PC-9 (cell line): ENCODE data around the gene E2F1. TPM values are rescaled to one million over a fixed set of nuclear protein-coding genes. Genes with fewer than 3 reads are reported as not detected.
A peak's percentile ranks its signal among the peaks of the same experiment; 100 is the strongest.

Source experiments
- BruUV-seq: library from RNA; stranded (reverse); fragments of 400-500 nt; replicated peaks from 2 replicates; lab custom pipeline; 2021; lab: Mats Ljungman, UMichigan
- CTCF ChIA-PET: fragments of 300-600 bp; sonication (Branson Sonifier 250); formaldehyde crosslinking; loops from one replicate; lab custom pipeline; 2022; ENCODE audit warnings: antibody characterized with exemption; lab: Charles Lee
- POLR2A ChIA-PET: fragments of 300-600 bp; sonication (Branson Sonifier 250); formaldehyde crosslinking; loops from one replicate; lab custom pipeline; 2022; ENCODE audit warnings: antibody characterized with exemption; ENCODE audit not compliant: unreplicated experiment; lab: Charles Lee
- DNase-seq, 2 experiments: peaks; one replicate each; pipeline versions ENCODE4 v3.0.0 to v3.0.0-alpha.2; 2015 to 2022; ENCODE audit warnings: mixed read lengths in 1 of 2
- H2AFZ ChIP-seq: fragments of 200-600 bp; sonication (generic); 2 replicates; pipeline ENCODE4 v1.8.1; 2017; ENCODE audit warnings: antibody characterized with exemption
- H3F3A ChIP-seq: fragments of 200-600 bp; sonication (generic); 2 replicates; pipeline ENCODE4 v1.8.1; 2017; ENCODE audit warnings: antibody characterized with exemption, mild to moderate bottlenecking, low read depth; ENCODE audit not compliant: insufficient read depth
- H3K27ac ChIP-seq: fragments of 200-600 bp; sonication (generic); 2 replicates; pipeline ENCODE4 v1.6.1; 2016; ENCODE audit warnings: mixed run types
- H3K27me3 ChIP-seq: fragments of 200-600 bp; sonication (generic); 2 replicates; pipeline ENCODE4 v1.6.1; 2016; ENCODE audit warnings: low read depth, mixed run types; ENCODE audit not compliant: insufficient read depth
- H3K36me3 ChIP-seq: fragments of 200-600 bp; sonication (generic); 2 replicates; pipeline ENCODE4 v1.6.1; 2016; ENCODE audit warnings: low read depth, mixed run types
- H3K4me1 ChIP-seq: fragments of 200-600 bp; sonication (generic); replicated peaks from 2 replicates; pipeline ENCODE4 v1.6.1; 2016; ENCODE audit warnings: mixed run types; ENCODE audit not compliant: insufficient read depth
- H3K4me2 ChIP-seq: fragments of 200-600 bp; sonication (generic); 2 replicates; pipeline ENCODE4 v1.6.1; 2017; ENCODE audit warnings: mixed run types
- H3K4me3 ChIP-seq: fragments of 200-600 bp; sonication (generic); 2 replicates; pipeline ENCODE4 v1.6.1; 2016; ENCODE audit warnings: mixed run types
- H3K79me2 ChIP-seq: fragments of 200-600 bp; sonication (generic); 2 replicates; pipeline ENCODE4 v1.6.1; 2017; ENCODE audit warnings: low read depth, mixed run types
- H3K9me2 ChIP-seq: fragments of 200-600 bp; sonication (generic); 2 replicates; pipeline ENCODE4 v1.8.1; 2017; ENCODE audit warnings: mild to moderate bottlenecking; ENCODE audit not compliant: insufficient read depth
- H3K9me3 ChIP-seq: fragments of 200-600 bp; sonication (generic); 2 replicates; pipeline ENCODE4 v1.8.1; 2016; ENCODE audit warnings: low read depth; ENCODE audit not compliant: insufficient read depth
- H4K20me1 ChIP-seq: fragments of 200-600 bp; sonication (generic); 2 replicates; pipeline ENCODE4 v1.8.1; 2017; ENCODE audit not compliant: insufficient read depth
- EZH2 ChIP-seq: fragments of 200-600 bp; sonication (generic); IDR thresholded peaks from 2 replicates; pipeline ENCODE4 v1.8.0; 2017; ENCODE audit warnings: antibody characterized with exemption, low read depth
- intact Hi-C: fragments of 100-400 bp; cut with micrococcal nuclease; formaldehyde crosslinking; loops from one replicate; pipeline ENCODE4 v1.10.0; 2022; ENCODE audit not compliant: unreplicated experiment
- total RNA-seq: library from RNA; stranded (reverse); gene quantifications from 2 replicates; pipeline ENCODE4 v1.2.3, GENCODE V29; 2021
- TF ChIP-seq, protein P1 (sequence below): fragments of 200-600 bp; sonication (generic); conservative IDR thresholded peaks from 2 replicates; pipeline ENCODE4 v1.6.1; 2017; ENCODE audit warnings: mixed run types, antibody characterized with exemption, mild to moderate bottlenecking, moderate library complexity

E2F1 gene
- total RNA-seq, 1 experiment from 2014 or later = 31.5 TPM

DNA sequence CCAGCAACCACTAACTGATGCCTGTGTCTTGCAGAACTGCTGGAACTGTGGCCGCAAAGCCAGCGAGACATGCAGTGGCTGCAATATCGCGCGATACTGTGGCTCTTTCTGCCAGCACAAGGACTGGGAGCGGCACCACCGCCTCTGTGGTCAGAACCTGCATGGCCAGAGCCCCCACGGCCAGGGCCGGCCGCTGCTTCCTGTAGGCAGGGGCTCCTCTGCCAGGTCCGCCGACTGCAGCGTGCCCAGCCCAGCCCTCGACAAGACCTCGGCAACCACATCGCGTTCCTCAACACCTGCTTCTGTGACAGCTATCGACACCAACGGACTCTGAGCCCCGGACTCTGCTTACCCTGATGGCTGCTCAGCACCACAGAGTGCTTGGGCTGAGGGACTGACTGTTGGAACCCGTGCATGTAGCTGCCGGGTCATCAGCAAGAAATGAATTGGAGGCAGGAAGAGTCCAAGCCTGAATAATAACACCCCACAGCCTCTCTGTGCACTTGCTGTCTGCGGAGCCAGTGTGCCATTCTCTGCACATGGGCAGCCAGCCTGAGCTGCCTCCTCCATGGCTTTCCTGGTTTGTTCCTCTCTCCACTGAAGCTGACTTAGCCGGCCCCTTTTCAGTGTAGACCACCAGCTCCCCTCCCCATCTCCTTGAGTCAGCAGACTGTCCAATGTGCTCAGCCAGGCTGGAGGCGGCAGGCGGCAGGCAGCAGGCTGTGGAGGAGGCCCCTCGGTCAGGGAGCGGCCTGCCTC lies 41.7 kb downstream of the E2F1 start:
- Histone ChIP-seq H3K79me2 (no peaks in the 10 kb centered on the region), H3K36me3 (no peaks in the 10 kb centered on the region), H3F3A (no peaks in the 10 kb centered on the region; the same call in none of the 2 replicates), H3K27ac (no peak overlapping the region), H2AFZ (no peak overlapping the region), H3K9me3 (no peaks in the 10 kb centered on the region), H3K9me2 (no peaks in the 10 kb centered on the region), H3K27me3 (no peaks in the 10 kb centered on the region), H4K20me1 (no peaks in the 10 kb centered on the region), H3K4me3 (no peak overlapping the region), H3K4me1 (no peaks in the 10 kb centered on the region), H3K4me2 (no peak overlapping the region)
- ChIA-PET CTCF (no interaction called here), POLR2A (no interaction called here)
- DNase-seq = no peak
- no peak for TF ChIP-seq EZH2
- TF ChIP-seq, protein P1, sequence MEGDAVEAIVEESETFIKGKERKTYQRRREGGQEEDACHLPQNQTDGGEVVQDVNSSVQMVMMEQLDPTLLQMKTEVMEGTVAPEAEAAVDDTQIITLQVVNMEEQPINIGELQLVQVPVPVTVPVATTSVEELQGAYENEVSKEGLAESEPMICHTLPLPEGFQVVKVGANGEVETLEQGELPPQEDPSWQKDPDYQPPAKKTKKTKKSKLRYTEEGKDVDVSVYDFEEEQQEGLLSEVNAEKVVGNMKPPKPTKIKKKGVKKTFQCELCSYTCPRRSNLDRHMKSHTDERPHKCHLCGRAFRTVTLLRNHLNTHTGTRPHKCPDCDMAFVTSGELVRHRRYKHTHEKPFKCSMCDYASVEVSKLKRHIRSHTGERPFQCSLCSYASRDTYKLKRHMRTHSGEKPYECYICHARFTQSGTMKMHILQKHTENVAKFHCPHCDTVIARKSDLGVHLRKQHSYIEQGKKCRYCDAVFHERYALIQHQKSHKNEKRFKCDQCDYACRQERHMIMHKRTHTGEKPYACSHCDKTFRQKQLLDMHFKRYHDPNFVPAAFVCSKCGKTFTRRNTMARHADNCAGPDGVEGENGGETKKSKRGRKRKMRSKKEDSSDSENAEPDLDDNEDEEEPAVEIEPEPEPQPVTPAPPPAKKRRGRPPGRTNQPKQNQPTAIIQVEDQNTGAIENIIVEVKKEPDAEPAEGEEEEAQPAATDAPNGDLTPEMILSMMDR = no peak
- intact Hi-C loops = no loop called here
- no TSS peak for BruUV-seq

DNA sequence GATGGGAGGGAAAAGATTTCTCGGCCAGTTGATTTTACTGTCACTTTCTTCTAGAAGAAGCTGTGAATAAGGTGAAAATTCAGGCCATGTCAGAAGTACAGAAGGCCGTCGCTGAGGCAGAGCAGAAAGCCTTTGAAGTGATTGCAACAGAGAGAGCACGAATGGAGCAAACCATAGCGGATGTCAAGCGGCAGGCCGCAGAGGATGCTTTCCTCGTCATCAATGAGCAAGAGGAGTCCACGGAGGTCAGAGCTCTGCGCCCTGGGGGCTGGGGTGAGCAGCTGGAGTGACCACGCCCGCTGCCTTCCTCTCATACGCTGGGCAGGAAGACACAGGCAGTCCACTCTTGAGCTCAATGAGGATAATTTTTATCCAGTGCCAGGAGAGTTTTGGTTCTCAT lies 45.9 kb downstream of the E2F1 start:
- Histone ChIP-seq H4K20me1 (no peaks in the 10 kb centered on the region), H3K9me3 (no peaks in the 10 kb centered on the region), H3K79me2 (no peaks in the 10 kb centered on the region), H3K36me3 (peaks cover 10% of the 10 kb centered on the region; the same call in 1 of the 2 replicates), H3K4me1 (no peaks in the 10 kb centered on the region), H3K27ac (no peak overlapping the region), H3K27me3 (no peaks in the 10 kb centered on the region), H2AFZ (no peak overlapping the region), H3K9me2 (no peaks in the 10 kb centered on the region), H3K4me2 (no peak overlapping the region), H3K4me3 (no peak overlapping the region), H3F3A (no peaks in the 10 kb centered on the region)
- ChIA-PET CTCF (interaction anchor here (0.6 kb wide), 3 partner anchors 85 to 150 kb away, joined by 3 to 4 read pairs (median 4); partner anchors contain the start of gene CBFA2T2), POLR2A (no interaction called here)
- peak in 1 of 2 experiments; percentile 1 for DNase-seq
- TF ChIP-seq, protein P1 = no peak
- no peak for TF ChIP-seq EZH2
- intact Hi-C loops = no loop called here
- BruUV-seq = no TSS peak

DNA sequence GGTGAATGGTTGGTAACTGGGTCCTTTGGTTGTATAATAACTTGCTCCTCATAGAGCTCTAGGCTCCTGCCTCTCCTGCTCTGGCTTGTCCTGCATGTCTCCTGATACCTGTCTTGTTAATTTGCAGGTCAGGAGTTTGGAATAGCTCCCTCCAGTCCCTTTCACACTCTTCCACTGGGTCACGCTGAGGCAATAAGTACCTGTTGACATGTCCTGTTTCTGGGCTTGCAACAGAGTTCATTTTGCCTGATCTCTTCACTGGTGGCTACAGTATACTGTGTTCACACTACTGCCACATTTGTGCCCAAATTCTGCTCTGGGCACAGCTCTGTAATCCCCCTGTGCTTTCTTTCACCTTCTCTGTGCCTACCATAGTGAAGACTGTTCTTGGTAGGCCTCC lies 49.4 kb downstream of the E2F1 start:
- TF ChIP-seq, protein P1 = no peak
- TF ChIP-seq EZH2 = no peak
- no peaks in the 10 kb centered on the region for H3F3A ChIP-seq
- intact Hi-C loops = no loop called here
- H3K27me3 ChIP-seq = no peaks in the 10 kb centered on the region
- no peak overlapping the region for H3K4me3 ChIP-seq
- H3K36me3 ChIP-seq = peaks cover 10% of the 10 kb centered on the region; the same call in 1 of the 2 replicates
- no peaks in the 10 kb centered on the region for H4K20me1 ChIP-seq
- no peaks in the 10 kb centered on the region for H3K79me2 ChIP-seq
- no peak overlapping the region for H3K27ac ChIP-seq
- no peaks in the 10 kb centered on the region for H3K4me1 ChIP-seq
- H3K4me2 ChIP-seq = no peak overlapping the region
- POLR2A ChIA-PET = interaction anchor here (0.6 kb wide), 1 partner anchor 133 kb away, joined by 9 read pairs; no protein-coding TSS in a partner anchor
- H3K9me3 ChIP-seq = no peaks in the 10 kb centered on the region
- no TSS peak for BruUV-seq
- CTCF ChIA-PET = no interaction called here
- no peak overlapping the region for H2AFZ ChIP-seq
- DNase-seq = no peak
- no peaks in the 10 kb centered on the region for H3K9me2 ChIP-seq
